ENCODE measurements around the gene RAB11FIP4.
A peak's percentile ranks its signal among the peaks of the same experiment; 100 is the strongest.

RAB11FIP4 gene

DNA sequence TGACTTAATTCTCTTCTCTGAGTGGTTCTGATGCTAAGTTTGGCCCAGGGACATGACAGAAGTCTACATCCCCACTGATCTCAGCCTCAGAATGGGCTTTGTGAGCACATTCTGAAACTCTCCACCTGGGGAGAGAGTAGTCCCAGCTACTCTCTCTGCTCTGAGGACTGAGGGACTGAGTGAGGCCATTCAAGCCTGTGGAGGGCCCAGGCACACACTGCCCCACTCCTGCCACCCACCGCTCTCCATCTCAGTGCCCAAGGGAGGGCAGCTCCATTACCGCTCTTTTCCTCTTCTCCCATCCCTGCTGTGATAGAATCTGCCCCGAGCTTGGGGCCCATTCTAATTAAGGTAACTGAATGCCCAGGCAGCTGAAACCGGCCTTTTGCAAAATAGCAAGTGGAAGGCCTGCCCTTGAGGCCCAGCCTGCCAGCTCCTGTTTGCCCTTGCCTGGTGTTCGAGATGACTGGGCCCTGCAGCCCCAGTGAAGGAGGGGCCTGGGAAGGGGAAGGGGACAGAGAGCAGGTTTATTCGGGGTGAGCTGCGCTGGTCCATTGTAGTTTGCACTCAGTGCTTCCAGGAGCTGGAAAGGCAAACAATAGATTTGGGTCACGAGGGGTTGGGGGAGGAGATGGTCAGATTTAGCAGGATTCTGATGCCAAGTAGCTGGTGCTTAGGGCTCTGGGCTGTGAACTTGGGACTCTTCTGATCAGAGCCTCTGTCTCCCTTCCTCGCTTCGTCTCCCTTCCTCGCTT, 76.2 kb downstream of the RAB11FIP4 start:
- Mint-ChIP-seq H3K27ac (no peak overlapping the region), H3K4me3 (no peak overlapping the region), H3K4me1 (ENCODE audit: low read depth) (peaks cover 16% of the 10 kb centered on the region), H3K9me3 (no peaks in the 10 kb centered on the region), H3K36me3 (ENCODE audit: low read depth) (no peaks in the 10 kb centered on the region), H3K27me3 (no peaks in the 10 kb centered on the region)

DNA sequence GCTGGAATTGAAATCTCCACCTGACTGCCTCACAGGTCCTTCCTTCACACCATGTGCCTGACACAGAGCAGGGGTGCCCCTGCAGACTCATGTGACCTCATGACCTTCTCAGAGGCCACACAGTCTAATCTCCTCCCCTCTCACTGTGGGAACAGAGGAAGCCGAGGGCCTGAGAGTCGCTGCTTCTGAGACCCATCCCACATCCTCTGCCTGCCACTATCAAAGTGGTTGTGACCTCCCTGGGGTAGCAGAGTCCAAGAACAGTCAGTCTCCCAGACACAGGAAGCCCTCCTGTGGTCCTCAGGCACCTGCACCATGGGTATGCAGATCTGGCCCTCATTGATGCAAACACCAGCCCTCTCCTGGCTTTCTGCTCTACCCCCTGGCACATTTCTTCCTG, 78.5 kb downstream of the RAB11FIP4 start:
- H3K4me1 Mint-ChIP-seq (ENCODE audit: low read depth), result peaks cover 16% of the 10 kb centered on the region

DNA sequence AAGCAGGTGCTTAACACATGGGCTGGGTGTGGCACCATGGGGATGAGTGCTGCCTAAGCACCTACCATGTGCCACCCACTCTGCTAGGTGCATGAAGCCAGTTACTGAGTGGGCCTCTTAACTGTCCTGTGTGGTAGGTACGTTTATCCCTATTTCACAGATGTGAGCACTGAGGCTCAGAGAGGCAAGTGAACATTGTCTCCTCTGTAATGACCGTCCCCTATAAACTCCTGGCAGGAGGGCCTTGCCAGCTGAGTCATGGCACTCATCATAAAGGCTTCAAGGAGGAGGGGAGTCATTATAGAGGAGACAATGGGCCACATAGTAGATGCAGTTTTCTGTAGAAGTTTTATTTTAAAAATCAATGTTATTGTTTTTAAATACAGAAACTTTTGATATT, 79.1 kb downstream of the RAB11FIP4 start:
- Mint-ChIP-seq H3K4me1 (ENCODE audit: low read depth) (peaks cover 16% of the 10 kb centered on the region), H3K27me3 (no peaks in the 10 kb centered on the region), H3K36me3 (ENCODE audit: low read depth) (no peaks in the 10 kb centered on the region), H3K27ac (peak overlapping the region; percentile 82), H3K4me3 (no peak overlapping the region), H3K9me3 (no peaks in the 10 kb centered on the region)

More for the DNA sequence above, 78.5 kb downstream of the RAB11FIP4 start:
- Mint-ChIP-seq H3K36me3 (ENCODE audit: low read depth) (no peaks in the 10 kb centered on the region), H3K9me3 (no peaks in the 10 kb centered on the region), H3K27me3 (no peaks in the 10 kb centered on the region), H3K27ac (peak overlapping the region; percentile 82), H3K4me3 (no peak overlapping the region)

DNA sequence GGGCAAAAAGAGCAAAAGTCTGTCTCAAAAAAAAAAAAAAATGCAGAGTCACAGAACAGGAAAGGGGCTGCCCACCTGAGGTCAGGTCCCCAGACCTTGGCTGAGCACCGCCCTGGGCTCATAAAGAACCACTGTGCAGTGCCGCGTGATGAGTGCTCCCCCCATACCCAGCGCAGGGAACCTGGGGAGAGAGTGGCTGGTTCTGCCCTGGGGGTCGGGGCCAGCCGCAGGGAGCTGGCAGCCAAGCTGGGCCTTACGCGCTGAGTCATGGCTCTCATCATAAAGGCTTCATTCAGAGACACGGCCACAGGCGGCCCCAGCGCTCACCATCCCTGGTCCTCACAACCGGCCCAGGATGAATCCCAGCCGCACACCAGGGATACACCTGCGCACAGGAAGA, 80.7 kb downstream of the RAB11FIP4 start:
- H3K9me3 Mint-ChIP-seq, result no peaks in the 10 kb centered on the region
- H3K36me3 Mint-ChIP-seq (ENCODE audit: low read depth), result no peaks in the 10 kb centered on the region
- no peak overlapping the region for H3K27ac Mint-ChIP-seq
- no peaks in the 10 kb centered on the region for H3K27me3 Mint-ChIP-seq
- H3K4me1 Mint-ChIP-seq (ENCODE audit: low read depth), result peaks cover 16% of the 10 kb centered on the region
- no peak overlapping the region for H3K4me3 Mint-ChIP-seq

DNA sequence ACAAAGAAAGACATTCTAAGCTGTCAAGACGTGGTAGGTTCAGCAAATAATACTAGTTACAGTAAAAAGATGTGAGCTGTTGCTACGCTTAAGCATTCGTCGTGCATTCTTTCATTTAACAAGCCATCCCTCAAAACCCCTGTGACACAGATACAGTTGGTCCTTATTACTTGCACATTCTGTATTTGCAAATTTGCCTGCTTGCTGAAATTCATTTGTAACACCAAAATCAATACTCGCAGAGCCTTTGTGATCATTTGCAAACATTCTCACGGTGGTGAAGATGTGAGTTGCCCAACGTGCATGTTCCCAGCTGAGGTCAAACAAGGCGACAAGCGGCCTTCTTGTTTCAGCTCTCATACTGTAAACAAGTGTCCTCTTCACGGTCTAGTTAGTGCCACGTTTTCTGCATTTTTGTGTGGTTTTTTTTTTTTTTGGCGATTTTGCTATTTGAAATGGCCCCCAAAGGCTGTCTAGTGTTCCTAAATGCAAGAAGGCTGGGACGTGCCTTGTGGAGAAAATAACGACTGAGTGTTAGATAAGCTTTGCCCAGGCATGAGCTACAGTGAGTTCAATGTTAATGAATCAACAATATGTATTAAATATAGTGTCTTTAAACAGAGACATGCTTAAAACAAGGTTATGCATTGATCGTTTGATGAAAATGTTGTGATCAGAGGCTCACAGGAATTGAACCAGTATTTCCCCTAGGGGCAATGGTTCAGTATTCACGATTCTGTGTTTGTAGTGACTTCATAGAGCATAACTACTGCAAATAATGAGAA, 84.1 kb downstream of the RAB11FIP4 start:
- no peaks in the 10 kb centered on the region for H3K27me3 Mint-ChIP-seq
- H3K36me3 Mint-ChIP-seq (ENCODE audit: low read depth), result no peaks in the 10 kb centered on the region
- no peak overlapping the region for H3K27ac Mint-ChIP-seq
- no peaks in the 10 kb centered on the region for H3K9me3 Mint-ChIP-seq
- no peak overlapping the region for H3K4me3 Mint-ChIP-seq
- peaks cover 3% of the 10 kb centered on the region for H3K4me1 Mint-ChIP-seq (ENCODE audit: low read depth)

DNA sequence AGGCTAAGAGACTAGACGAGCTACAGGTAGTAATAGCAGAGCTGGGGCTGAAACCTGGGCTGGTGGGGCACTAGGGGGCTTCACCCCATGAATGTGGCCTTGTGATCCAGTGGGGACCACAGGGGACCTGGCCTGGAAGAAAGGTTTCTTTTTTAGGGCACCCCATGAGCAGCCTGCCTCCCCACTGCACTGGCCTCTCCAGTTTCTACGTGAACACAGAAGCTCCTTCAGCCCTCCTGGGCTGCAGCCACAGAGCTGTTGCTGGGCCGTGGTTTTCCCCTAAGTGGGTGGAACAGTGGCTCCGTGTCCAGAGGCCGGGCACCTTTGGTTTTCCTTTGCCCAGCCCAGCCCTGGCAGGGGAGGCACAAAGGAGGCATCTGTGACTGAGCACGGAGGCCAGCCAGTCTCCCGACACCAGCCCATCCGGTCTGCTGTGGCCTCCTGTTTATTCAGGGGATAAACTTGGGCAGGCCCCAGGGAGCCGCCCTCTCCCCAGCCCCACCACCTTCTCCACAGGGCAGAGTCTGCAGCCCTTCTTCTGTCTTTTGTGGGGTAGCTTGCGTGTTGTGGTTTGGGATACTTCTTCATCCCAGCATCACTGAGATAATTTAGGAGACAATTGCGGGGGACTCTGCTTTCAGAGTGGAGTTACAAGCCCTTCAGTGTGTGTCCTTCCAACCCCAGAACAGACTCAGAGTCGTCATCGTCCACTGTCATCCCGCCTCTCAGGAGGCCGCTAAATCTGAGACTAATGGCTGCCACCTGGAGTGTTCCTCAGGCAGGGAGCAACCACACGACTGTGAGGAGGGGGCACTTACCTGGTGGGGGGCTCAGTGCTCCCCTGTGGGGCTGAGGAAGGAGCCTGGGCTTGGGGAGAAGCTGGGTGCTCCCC, 85.3 kb downstream of the RAB11FIP4 start:
- H3K36me3 Mint-ChIP-seq (ENCODE audit: low read depth), result no peaks in the 10 kb centered on the region
- no peaks in the 10 kb centered on the region for H3K9me3 Mint-ChIP-seq
- H3K27me3 Mint-ChIP-seq, result no peaks in the 10 kb centered on the region
- H3K4me1 Mint-ChIP-seq (ENCODE audit: low read depth), result no peaks in the 10 kb centered on the region
- no peak overlapping the region for H3K27ac Mint-ChIP-seq
- no peak overlapping the region for H3K4me3 Mint-ChIP-seq

DNA sequence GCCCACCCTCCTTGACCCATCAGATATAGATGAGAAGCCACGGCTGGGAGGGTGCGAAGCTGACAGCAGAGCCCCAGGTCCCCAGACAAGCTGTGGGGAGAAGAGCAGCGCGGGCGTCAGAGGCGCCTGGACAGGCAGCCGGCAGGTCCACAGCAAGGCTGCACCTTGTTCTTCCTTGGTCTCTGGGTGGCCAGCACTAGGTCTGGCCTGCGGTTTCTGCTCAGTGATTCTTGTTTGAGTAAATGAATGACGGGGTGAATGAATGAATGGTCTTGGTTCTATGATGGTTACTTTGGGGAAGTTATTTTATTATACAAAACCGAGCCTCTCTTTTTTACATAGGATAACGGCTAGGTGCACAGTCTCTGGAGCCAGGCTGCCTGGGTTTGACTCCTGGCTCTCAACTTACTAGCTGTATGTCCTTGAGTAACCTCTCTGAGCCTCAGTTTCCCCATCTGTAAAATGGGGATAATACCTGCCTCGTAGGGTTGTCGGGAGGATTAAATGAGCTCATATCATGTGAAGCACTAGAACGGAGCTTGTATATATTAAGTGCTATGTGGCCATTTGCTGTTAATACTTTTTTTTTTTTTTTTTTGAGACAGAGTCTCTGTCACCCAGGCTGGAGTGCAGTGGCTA, 86.1 kb downstream of the RAB11FIP4 start:
- no peaks in the 10 kb centered on the region for H3K9me3 Mint-ChIP-seq
- no peak overlapping the region for H3K27ac Mint-ChIP-seq
- no peak overlapping the region for H3K4me3 Mint-ChIP-seq
- H3K36me3 Mint-ChIP-seq (ENCODE audit: low read depth), result no peaks in the 10 kb centered on the region
- H3K27me3 Mint-ChIP-seq, result no peaks in the 10 kb centered on the region
- H3K4me1 Mint-ChIP-seq (ENCODE audit: low read depth), result no peaks in the 10 kb centered on the region

DNA sequence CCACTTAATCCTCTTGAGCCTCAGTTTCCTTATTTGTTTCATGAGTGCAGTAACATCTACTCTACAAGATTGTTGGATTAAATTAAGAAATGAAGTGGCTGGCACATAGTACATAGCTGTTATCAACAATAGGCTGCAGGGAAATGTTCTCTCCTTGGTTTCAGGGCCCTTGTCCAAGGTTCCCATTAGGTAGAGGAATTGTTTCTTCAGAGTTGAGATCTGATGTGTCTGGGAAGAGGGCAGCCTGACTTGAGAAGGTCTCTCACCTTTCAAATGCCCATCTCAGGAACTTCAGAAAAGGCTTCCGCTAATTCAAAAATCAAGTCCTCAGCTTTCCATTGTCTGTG, 87.6 kb downstream of the RAB11FIP4 start:
- no peaks in the 10 kb centered on the region for H3K9me3 Mint-ChIP-seq
- no peaks in the 10 kb centered on the region for H3K4me1 Mint-ChIP-seq (ENCODE audit: low read depth)
- no peaks in the 10 kb centered on the region for H3K36me3 Mint-ChIP-seq (ENCODE audit: low read depth)
- H3K27me3 Mint-ChIP-seq, result no peaks in the 10 kb centered on the region
- H3K4me3 Mint-ChIP-seq, result no peak overlapping the region
- no peak overlapping the region for H3K27ac Mint-ChIP-seq

DNA sequence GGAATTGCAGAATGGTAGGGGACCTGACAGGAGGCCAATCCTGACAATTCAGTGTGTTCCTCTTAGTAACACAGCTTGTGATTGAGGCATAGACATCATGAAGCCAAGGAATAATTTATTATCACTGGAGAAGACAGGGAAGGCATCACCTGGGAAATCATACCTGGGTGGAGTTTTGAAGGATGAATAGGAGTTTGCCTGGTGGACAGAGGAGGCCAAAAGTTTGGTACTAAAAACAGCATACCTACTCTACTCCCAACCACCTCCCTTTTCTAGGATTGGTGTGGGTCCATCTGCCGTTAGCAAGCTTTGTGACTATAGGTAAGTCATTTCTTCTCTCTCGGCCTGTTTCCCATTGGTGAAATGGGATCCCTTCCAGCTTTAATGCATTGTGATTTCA, 88.0 kb downstream of the RAB11FIP4 start:
- no peaks in the 10 kb centered on the region for H3K27me3 Mint-ChIP-seq
- no peaks in the 10 kb centered on the region for H3K4me1 Mint-ChIP-seq (ENCODE audit: low read depth)
- no peaks in the 10 kb centered on the region for H3K36me3 Mint-ChIP-seq (ENCODE audit: low read depth)
- H3K4me3 Mint-ChIP-seq, result no peak overlapping the region
- no peak overlapping the region for H3K27ac Mint-ChIP-seq
- H3K9me3 Mint-ChIP-seq, result no peaks in the 10 kb centered on the region

DNA sequence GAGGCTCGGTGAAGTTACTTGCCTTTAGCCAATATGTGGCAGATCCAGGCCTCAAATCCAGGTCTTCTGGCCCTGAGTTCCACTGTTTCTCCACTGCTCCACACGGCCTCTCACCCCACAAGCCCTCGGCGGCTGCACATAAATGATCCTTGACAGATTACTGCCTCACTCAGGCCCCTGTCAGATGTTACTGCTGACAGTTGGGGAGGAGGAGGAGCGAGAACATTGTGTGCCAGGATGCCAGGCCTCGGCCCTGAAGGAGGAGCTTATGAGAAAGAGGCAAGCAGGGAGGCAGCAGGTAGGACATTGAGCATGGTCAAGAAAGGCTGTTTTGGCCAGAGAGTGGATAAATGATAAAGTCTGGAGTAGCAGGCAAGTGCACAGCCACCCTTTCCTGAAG, 88.6 kb downstream of the RAB11FIP4 start:
- Mint-ChIP-seq H3K27ac (no peak overlapping the region), H3K27me3 (no peaks in the 10 kb centered on the region), H3K36me3 (ENCODE audit: low read depth) (no peaks in the 10 kb centered on the region), H3K4me1 (ENCODE audit: low read depth) (no peaks in the 10 kb centered on the region), H3K9me3 (no peaks in the 10 kb centered on the region), H3K4me3 (no peak overlapping the region)

DNA sequence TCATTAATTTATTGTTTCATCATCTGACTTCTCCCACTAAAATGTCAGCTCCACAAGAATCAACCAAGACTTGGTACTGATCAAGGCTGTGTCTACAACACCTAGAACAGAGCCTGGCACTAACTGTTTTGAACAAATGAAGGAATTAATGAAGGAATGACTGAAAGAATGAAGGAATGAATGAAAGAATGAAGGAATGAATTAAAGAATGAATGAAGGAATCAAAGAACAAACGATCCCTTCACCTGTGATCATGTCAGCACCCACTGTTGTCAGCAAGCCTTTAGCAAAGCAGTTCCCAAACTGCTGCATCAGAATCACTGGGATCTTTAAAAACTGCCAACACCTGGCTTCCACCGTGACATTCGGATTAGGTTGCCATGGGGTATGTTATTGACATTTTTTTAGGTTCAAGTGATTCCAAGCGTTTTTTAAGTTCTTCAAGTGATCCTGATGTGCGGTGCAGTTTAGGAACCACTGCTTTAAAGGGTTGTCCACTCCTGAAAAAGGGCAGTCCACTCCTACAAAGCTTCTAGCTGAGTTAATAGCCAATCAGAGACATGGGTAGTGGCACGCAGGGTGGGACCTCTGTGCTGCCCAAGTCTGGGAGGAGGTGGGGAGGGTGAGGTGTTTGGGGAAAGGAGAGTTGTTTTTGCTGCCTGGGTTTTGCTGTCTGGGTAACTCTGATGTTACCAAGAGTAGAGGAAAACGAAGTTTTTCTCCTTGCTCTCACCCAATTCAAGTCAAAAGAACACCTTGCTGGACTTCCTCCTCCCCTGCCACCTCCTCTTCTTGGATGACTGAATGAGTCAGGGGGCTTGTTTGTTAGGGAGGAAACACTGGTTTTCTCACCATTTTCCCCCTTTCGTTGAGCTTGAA, 89.7 kb downstream of the RAB11FIP4 start:
- H3K27ac Mint-ChIP-seq, result no peak overlapping the region
- no peak overlapping the region for H3K4me3 Mint-ChIP-seq
- no peaks in the 10 kb centered on the region for H3K4me1 Mint-ChIP-seq (ENCODE audit: low read depth)
- no peaks in the 10 kb centered on the region for H3K9me3 Mint-ChIP-seq
- no peaks in the 10 kb centered on the region for H3K27me3 Mint-ChIP-seq
- no peaks in the 10 kb centered on the region for H3K36me3 Mint-ChIP-seq (ENCODE audit: low read depth)

DNA sequence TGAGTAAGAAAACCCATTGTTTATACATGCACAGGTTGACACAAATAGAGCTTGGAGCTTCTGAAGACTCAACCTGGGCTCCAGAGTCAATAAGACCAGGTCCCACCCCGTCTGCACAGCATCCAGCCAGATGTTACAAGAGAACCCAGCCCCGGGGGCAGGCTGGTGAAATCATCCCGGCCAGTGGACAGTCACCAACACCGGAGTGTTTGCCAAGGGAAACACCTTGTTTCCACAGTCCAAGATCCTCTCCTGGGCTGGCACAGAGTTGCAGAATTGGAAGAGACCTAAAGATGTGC, 90.3 kb downstream of the RAB11FIP4 start:
- Mint-ChIP-seq H3K27me3 (no peaks in the 10 kb centered on the region), H3K4me1 (ENCODE audit: low read depth) (peaks cover 1% of the 10 kb centered on the region), H3K27ac (no peak overlapping the region), H3K36me3 (ENCODE audit: low read depth) (no peaks in the 10 kb centered on the region), H3K9me3 (no peaks in the 10 kb centered on the region), H3K4me3 (no peak overlapping the region)

DNA sequence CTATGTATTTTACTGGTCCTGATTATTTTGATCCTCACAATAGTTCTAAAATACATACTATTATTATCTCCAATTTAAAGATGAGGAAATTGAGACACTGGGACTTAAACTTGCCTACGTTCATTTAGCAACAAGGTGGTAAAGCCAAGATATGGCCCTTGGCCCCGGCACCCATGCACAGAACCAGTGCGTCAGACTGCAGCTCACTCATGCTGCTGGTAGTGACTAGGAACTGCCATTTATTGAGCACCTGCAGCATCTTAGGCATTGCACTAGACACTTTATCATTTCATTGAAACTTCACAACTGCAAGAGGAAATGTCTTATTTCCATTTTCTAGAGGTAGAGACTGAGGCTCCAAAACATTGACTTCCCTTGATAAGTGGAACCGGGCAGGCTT, 93.3 kb downstream of the RAB11FIP4 start:
- Mint-ChIP-seq H3K4me3 (no peak overlapping the region), H3K27me3 (no peaks in the 10 kb centered on the region), H3K4me1 (ENCODE audit: low read depth) (peaks cover 21% of the 10 kb centered on the region), H3K36me3 (ENCODE audit: low read depth) (no peaks in the 10 kb centered on the region), H3K27ac (no peak overlapping the region), H3K9me3 (no peaks in the 10 kb centered on the region)

Measured in stimulated activated naive CD8-positive, alpha-beta T cell treated with anti-CD3 and anti-CD28 coated beads, Interleukin-15, Interleukin-2, amounts not matched to agents 100 ng/mL and 50 ng/mL, for 24 hours (primary cell).